ENCODE data around the gene PCNX4.

Gene PCNX4

GRCh38 chr14:60153991-60154390, 62.3 kb downstream of the PCNX4 start:
- peak overlapping the region; percentile 18 to 24 for H3K4me3 Mint-ChIP-seq
- ATAC-seq (no peak), DNase-seq (peak in 1 of 2 donors; percentile 21)
- H3K27ac Mint-ChIP-seq: peak overlapping the region in 1 of 2 donors; percentile 8
- no peaks in the 10 kb centered on the region for H3K27me3 Mint-ChIP-seq
- H3K9me3 Mint-ChIP-seq: no peaks in the 10 kb centered on the region
- peaks cover 58% of the 10 kb centered on the region for H3K4me1 Mint-ChIP-seq

- DNase-seq: no peak
- Mint-ChIP-seq H3K4me3 (peak overlapping the region; percentile 24 to 30), H3K27me3 (no peaks in the 10 kb centered on the region), H3K9me3 (no peaks in the 10 kb centered on the region), H3K27ac (peak overlapping the region; percentile 17 to 80), H3K4me1 (peaks cover 65% of the 10 kb centered on the region)
- no peak for ATAC-seq
Measured at GRCh38 chr14:60154671-60155070, 62.9 kb downstream of the PCNX4 start.

GRCh38 chr14:60160422-60160821, 68.7 kb downstream of the PCNX4 start:
- no peaks in the 10 kb centered on the region for H3K27me3 Mint-ChIP-seq
- H3K4me1 Mint-ChIP-seq: peaks cover 68% of the 10 kb centered on the region
- DNase-seq: no peak
- peak overlapping the region in 1 of 2 donors; percentile 42 for H3K27ac Mint-ChIP-seq
- H3K4me3 Mint-ChIP-seq: no peak overlapping the region
- H3K9me3 Mint-ChIP-seq: no peaks in the 10 kb centered on the region
- ATAC-seq: no peak

- Mint-ChIP-seq H3K4me3 (no peak overlapping the region), H3K27ac (no peak overlapping the region), H3K27me3 (no peaks in the 10 kb centered on the region), H3K9me3 (no peaks in the 10 kb centered on the region), H3K4me1 (peaks cover 69% of the 10 kb centered on the region)
- ATAC-seq (no peak), DNase-seq (no peak)
Measured at GRCh38 chr14:60161196-60162107, 69.7 kb downstream of the PCNX4 start.

- no peaks in the 10 kb centered on the region for H3K9me3 Mint-ChIP-seq
- H3K27ac Mint-ChIP-seq: no peak overlapping the region
- peak overlapping the region; percentile 88 to 96 for H3K4me3 Mint-ChIP-seq
- no peaks in the 10 kb centered on the region for H3K27me3 Mint-ChIP-seq
- peaks cover 60% of the 10 kb centered on the region for H3K4me1 Mint-ChIP-seq
- ATAC-seq (no peak), DNase-seq (no peak)
Measured at GRCh38 chr14:60163693-60164092, 72.0 kb downstream of the PCNX4 start.

- Mint-ChIP-seq H3K9me3 (no peaks in the 10 kb centered on the region), H3K27me3 (no peaks in the 10 kb centered on the region), H3K4me3 (peak overlapping the region; percentile 88 to 96), H3K27ac (peak overlapping the region; percentile 96 to 97), H3K4me1 (peaks cover 57% of the 10 kb centered on the region)
- no peak for DNase-seq
- ATAC-seq: no peak
Measured at GRCh38 chr14:60164404-60164711, 72.6 kb downstream of the PCNX4 start.

GRCh38 chr14:60164712-60165546, 73.2 kb downstream of the PCNX4 start, which contains the start of gene DHRS7:
TSS of gene DHRS7 (minus strand) at chr14:60165398. CDS start at chr14:60165309, 89 bp downstream.
- Mint-ChIP-seq H3K27ac (peak within 1 kb of the TSS; percentile 96 to 97), H3K9me3 (no peaks in the 10 kb centered on the region), H3K27me3 (no peaks in the 10 kb centered on the region), H3K4me1 (peaks cover 55% of the 10 kb centered on the region), H3K4me3 (peak within 1 kb of the TSS; percentile 88 to 96)
- peak; percentile 89 for ATAC-seq
- peak; percentile 67 to 81 for DNase-seq

GRCh38 chr14:60165547-60165876, 73.8 kb downstream of the PCNX4 start:
- peak overlapping the region; percentile 79 to 96 for H3K4me3 Mint-ChIP-seq
- peaks cover 57% of the 10 kb centered on the region for H3K4me1 Mint-ChIP-seq
- no peak for DNase-seq
- H3K9me3 Mint-ChIP-seq: no peaks in the 10 kb centered on the region
- H3K27ac Mint-ChIP-seq: peak overlapping the region; percentile 94 to 96
- H3K27me3 Mint-ChIP-seq: no peaks in the 10 kb centered on the region
- ATAC-seq: peak; percentile 15

- ATAC-seq (no peak), DNase-seq (no peak)
- peak overlapping the region; percentile 89 to 96 for H3K27ac Mint-ChIP-seq
- H3K27me3 Mint-ChIP-seq: no peaks in the 10 kb centered on the region
- no peaks in the 10 kb centered on the region for H3K9me3 Mint-ChIP-seq
- peak overlapping the region; percentile 79 to 96 for H3K4me3 Mint-ChIP-seq
- H3K4me1 Mint-ChIP-seq: peaks cover 55% of the 10 kb centered on the region
Measured at GRCh38 chr14:60166142-60166541, 74.4 kb downstream of the PCNX4 start.

GRCh38 chr14:60169722-60170121, 78.0 kb downstream of the PCNX4 start:
- Mint-ChIP-seq H3K4me3 (no peak overlapping the region), H3K27ac (no peak overlapping the region), H3K9me3 (no peaks in the 10 kb centered on the region), H3K27me3 (no peaks in the 10 kb centered on the region), H3K4me1 (peaks cover 29% of the 10 kb centered on the region)
- DNase-seq: no peak
- ATAC-seq: no peak

- no peaks in the 10 kb centered on the region for H3K9me3 Mint-ChIP-seq
- no peak overlapping the region for H3K4me3 Mint-ChIP-seq
- DNase-seq: no peak
- H3K4me1 Mint-ChIP-seq: peaks cover 24% of the 10 kb centered on the region
- H3K27ac Mint-ChIP-seq: no peak overlapping the region
- no peaks in the 10 kb centered on the region for H3K27me3 Mint-ChIP-seq
- no peak for ATAC-seq
Measured at GRCh38 chr14:60170948-60171347, 79.2 kb downstream of the PCNX4 start.

- no peaks in the 10 kb centered on the region for H3K27me3 Mint-ChIP-seq
- ATAC-seq: no peak
- peaks cover 17% of the 10 kb centered on the region for H3K4me1 Mint-ChIP-seq
- no peak overlapping the region for H3K4me3 Mint-ChIP-seq
- H3K27ac Mint-ChIP-seq: no peak overlapping the region
- no peak for DNase-seq
- no peaks in the 10 kb centered on the region for H3K9me3 Mint-ChIP-seq
Measured at GRCh38 chr14:60171690-60172089, 80.0 kb downstream of the PCNX4 start.

GRCh38 chr14:60174352-60175254, 82.9 kb downstream of the PCNX4 start:
- ATAC-seq (no peak), DNase-seq (no peak)
- Mint-ChIP-seq H3K27ac (no peak overlapping the region), H3K9me3 (no peaks in the 10 kb centered on the region), H3K27me3 (no peaks in the 10 kb centered on the region), H3K4me1 (peaks cover 10% of the 10 kb centered on the region), H3K4me3 (no peak overlapping the region)

GRCh38 chr14:60175255-60175902, 83.7 kb downstream of the PCNX4 start:
- peaks cover 0 to 1% of the 10 kb centered on the region in 2 donors for H3K9me3 Mint-ChIP-seq

GRCh38 chr14:60178164-60178563, 86.4 kb downstream of the PCNX4 start:
- Mint-ChIP-seq H3K27me3 (no peaks in the 10 kb centered on the region), H3K4me1 (peaks cover 5% of the 10 kb centered on the region), H3K27ac (no peak overlapping the region), H3K4me3 (no peak overlapping the region), H3K9me3 (peaks cover 0 to 6% of the 10 kb centered on the region in 2 donors)
- ATAC-seq (no peak), DNase-seq (no peak)

More at GRCh38 chr14:60175255-60175902, 83.7 kb downstream of the PCNX4 start:
- H3K4me3 Mint-ChIP-seq: no peak overlapping the region
- no peaks in the 10 kb centered on the region for H3K27me3 Mint-ChIP-seq
- H3K27ac Mint-ChIP-seq: no peak overlapping the region
- ATAC-seq (no peak), DNase-seq (no peak)
- H3K4me1 Mint-ChIP-seq: peaks cover 5% of the 10 kb centered on the region
